NB4 (cell line): Measurements from ENCODE around the gene MAPK8IP3.

ENCODE experiments used
- DNase-seq: peaks from one replicate; pipeline ENCODE4 v3.0.0; 2010; ENCODE audit warnings: low read depth
- H3K4me3 ChIP-seq: one replicate; pipeline ENCODE4 v1.5.1; 2011; ENCODE audit warnings: mild to moderate bottlenecking, low read depth, low read length, moderate library complexity
- CTCF ChIP-seq: IDR thresholded peaks from one replicate; pipeline ENCODE4 v1.5.1; 2012; ENCODE audit warnings: low read depth, low read length
- MYC ChIP-seq: IDR thresholded peaks from 2 replicates; pipeline ENCODE4 v1.6.1; 2011; ENCODE audit warnings: low read depth, low read length
- POLR2A ChIP-seq: IDR thresholded peaks from 2 replicates; pipeline ENCODE4 v1.6.1; 2011; ENCODE audit warnings: mild to moderate bottlenecking; ENCODE audit not compliant: insufficient read length; ENCODE audit errors: extremely low read depth
- TF ChIP-seq, protein P1 (sequence below): IDR thresholded peaks from 2 replicates; pipeline ENCODE4 v1.6.1; 2011; ENCODE audit warnings: low read depth, low read length

MAPK8IP3 gene

GRCh38 chr16:1810106-1810505 is 104.1 kb downstream of the MAPK8IP3 start:
- H3K4me3 ChIP-seq = no peak overlapping the region
- TF ChIP-seq POLR2A (no peak), MYC (no peak), CTCF (no peak)
- TF ChIP-seq, protein P1, sequence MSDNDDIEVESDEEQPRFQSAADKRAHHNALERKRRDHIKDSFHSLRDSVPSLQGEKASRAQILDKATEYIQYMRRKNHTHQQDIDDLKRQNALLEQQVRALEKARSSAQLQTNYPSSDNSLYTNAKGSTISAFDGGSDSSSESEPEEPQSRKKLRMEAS = no peak
- no peak for DNase-seq

DNA sequence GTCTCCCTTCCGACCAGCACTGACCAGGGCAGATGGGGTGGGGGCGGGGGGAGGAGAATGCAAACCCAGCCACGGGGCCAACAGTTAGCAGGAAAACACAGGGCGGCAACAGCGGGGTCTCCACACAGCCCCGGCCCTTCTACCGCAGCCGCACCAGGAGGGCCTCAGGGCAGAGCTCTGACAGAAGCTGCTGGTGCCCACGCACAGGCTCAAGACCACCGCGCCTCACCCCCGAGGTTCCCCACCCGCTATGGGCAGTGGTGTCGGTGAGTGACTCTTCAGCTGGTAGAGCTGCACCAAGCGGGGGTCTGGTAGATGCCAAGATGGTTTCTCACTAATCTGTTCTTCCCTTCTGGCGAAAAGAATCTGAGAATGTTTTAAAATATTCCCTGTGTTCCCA is 104.5 kb downstream of the MAPK8IP3 start:
- DNase-seq = no peak
- TF ChIP-seq CTCF (no peak), MYC (no peak), POLR2A (no peak)
- TF ChIP-seq, protein P1 = no peak

DNA sequence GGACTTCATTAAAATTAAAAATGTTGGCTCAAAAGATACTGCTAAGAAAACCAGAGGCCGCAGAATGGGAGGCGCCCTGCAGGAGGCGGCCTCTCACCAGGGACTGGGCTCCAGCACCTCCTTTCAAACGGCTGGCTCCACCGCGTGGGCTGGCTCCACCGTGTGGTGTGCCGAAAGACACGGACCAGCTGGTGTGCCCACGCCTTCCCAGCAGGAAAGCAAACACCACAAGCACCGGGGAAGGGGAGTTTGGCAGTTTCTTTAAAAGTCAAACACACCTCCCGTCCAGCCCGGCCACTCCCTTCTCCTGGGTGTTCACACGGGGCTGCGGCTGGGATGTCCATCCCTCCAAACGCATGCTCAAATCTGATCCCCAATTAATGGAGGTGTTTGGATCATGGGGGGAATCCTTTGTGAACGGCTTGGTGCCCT is 106.8 kb downstream of the MAPK8IP3 start:
- TF ChIP-seq POLR2A (no peak), CTCF (peak; percentile 52), MYC (peak; percentile 77; the same call in 1 of the 2 replicates)
- TF ChIP-seq, protein P1 = peak; percentile 71
- no peak overlapping the region for H3K4me3 ChIP-seq
- peak; percentile 75 for DNase-seq

More for the DNA sequence above, 104.5 kb downstream of the MAPK8IP3 start:
- no peak overlapping the region for H3K4me3 ChIP-seq

DNA sequence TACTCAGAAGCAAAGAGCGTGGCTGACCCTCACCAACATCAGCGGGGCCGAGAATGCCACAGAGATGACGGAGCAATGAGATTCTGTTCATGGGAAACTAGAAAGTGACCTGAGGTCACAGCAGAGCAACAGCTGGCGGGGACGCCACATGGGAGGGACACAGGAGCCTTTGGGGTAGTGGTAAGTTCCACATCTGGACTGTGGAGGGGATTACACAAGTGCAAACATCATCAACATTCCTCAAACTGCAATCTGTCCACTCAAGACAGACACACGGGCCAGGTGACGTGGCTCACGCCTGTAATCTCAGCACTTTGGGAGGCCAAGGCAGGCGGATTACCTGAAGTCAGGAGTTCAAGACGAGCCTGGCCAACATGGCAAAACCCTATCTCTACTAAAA is 109.5 kb downstream of the MAPK8IP3 start:
- H3K4me3 ChIP-seq = no peak overlapping the region
- DNase-seq = no peak
- TF ChIP-seq, protein P1 = no peak
- TF ChIP-seq POLR2A = no peak
- TF ChIP-seq MYC = no peak
- no peak for TF ChIP-seq CTCF

DNA sequence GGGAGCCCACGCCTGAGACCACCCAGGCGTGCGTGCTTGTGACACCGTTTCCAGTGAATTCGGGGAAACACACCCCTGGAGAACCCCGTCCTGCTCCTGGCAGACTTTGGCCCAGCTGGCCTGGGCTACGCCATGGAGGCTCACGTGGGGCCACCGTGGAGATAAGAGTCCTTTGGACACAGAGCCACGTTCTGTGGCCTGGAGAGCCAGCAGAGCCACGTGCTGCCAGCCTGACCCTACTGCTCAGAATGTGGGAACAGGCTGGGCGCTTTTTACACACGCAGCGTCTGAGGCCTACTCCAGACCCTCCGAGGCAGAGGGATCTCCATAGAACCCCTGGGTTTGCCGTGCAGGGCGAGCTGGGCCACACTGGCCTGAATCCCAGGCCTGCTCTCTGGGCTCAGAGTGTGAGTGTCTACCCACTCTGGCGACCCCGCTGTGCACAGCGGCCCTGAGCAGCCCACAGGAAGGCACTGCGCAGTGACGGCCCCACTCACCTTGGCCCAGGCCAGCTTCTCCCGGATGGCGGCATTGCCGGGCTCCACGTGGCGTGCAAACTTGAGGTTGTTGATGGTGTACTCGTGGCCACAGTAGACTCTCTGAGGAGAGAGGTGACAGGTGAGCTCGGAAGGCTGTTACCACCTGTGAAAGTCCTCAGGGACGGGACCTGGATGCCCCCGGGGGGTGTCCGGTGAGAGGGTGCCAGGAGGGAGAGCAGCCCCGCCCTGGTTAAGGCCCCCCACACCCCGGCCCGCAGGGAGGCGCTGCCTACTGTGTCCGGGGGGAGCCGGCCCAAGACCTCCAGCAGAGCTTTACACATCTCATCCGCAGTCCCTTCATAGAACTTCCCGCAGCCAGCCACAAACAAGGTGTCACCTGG is 110.6 kb downstream of the MAPK8IP3 start:
- TF ChIP-seq, protein P1 = no peak
- TF ChIP-seq MYC (no peak), CTCF (no peak), POLR2A (no peak)
- no peak overlapping the region for H3K4me3 ChIP-seq
- DNase-seq = no peak
